CD4-positive, alpha-beta T cell treated with Interleukin-6 for 4 hours (primary cell): ENCODE data around the gene ANGPTL2.
"Not testable (repeated sequence)": the region's sequence is repeated elsewhere in the genome, so short reads cannot be mapped to it uniquely, and the experiment has no call there.

Experiments
- DNase-seq: peaks from one replicate; pipeline ENCODE4 v3.0.0-alpha.2; 2020; ENCODE audit warnings: mixed read lengths

Gene ANGPTL2

GRCh38 chr9:127154390-127155191 is 32.2 kb upstream of the ANGPTL2 start:
- DNase-seq: no peak

GRCh38 chr9:127154003-127154389 is 31.6 kb upstream of the ANGPTL2 start:
- DNase-seq: no peak

- no peak for DNase-seq
Measured at GRCh38 chr9:127153501-127153900, 31.1 kb upstream of the ANGPTL2 start.

GRCh38 chr9:127149463-127150390 is 27.3 kb upstream of the ANGPTL2 start:
- DNase-seq: no peak

- DNase-seq: no peak
Measured at GRCh38 chr9:127149010-127149409, 26.6 kb upstream of the ANGPTL2 start.

- DNase-seq: no peak
Measured at GRCh38 chr9:127148014-127148413, 25.6 kb upstream of the ANGPTL2 start.

GRCh38 chr9:127147251-127147650 is 24.8 kb upstream of the ANGPTL2 start:
- DNase-seq: no peak

- not testable (repeated sequence) for DNase-seq
Measured at GRCh38 chr9:127146841-127147240, 24.4 kb upstream of the ANGPTL2 start.

- DNase-seq: no peak
Measured at GRCh38 chr9:127144670-127145445, 22.4 kb upstream of the ANGPTL2 start.

- DNase-seq: no peak
Measured at GRCh38 chr9:127143920-127144465, 21.6 kb upstream of the ANGPTL2 start.

GRCh38 chr9:127142931-127143464 is 20.6 kb upstream of the ANGPTL2 start:
- DNase-seq: no peak

GRCh38 chr9:127142291-127142690 is 19.9 kb upstream of the ANGPTL2 start:
- no peak for DNase-seq

GRCh38 chr9:127140842-127141675 is 18.6 kb upstream of the ANGPTL2 start:
- DNase-seq: no peak

GRCh38 chr9:127140181-127140580 is 17.7 kb upstream of the ANGPTL2 start:
- no peak for DNase-seq

- no peak for DNase-seq
Measured at GRCh38 chr9:127139775-127140174, 17.3 kb upstream of the ANGPTL2 start.

GRCh38 chr9:127139071-127139731 is 16.8 kb upstream of the ANGPTL2 start:
- DNase-seq: no peak

GRCh38 chr9:127138444-127138843 is 16.0 kb upstream of the ANGPTL2 start:
- DNase-seq: no peak

- no peak for DNase-seq
Measured at GRCh38 chr9:127137640-127138360, 15.4 kb upstream of the ANGPTL2 start.

GRCh38 chr9:127136880-127137639 is 14.6 kb upstream of the ANGPTL2 start:
- no peak for DNase-seq
